ENCODE measurements around the gene SLC6A9.

GRCh38 chr1:43978264-43978550 lies 53.1 kb downstream of the SLC6A9 start:
- TF ChIP-seq CTCF (IDR thresholded peaks at IDR 0.05) (no peak), POLR2A (IDR thresholded peaks at IDR 0.05) (no peak), POLR2AphosphoS5 (IDR thresholded peaks at IDR 0.05; ENCODE audit: insufficient read depth in 1 of 2, low read depth in 1 of 2) (no peak)
